Liver (tissue), 9 donors: Measurements from ENCODE around the gene SGPL1. TPM values are rescaled to one million over a fixed set of nuclear protein-coding genes. Genes with fewer than 3 reads are reported as not detected.

Experiments used
- DNase-seq: peaks from one replicate; pipeline ENCODE4 v3.0.0-alpha.2; 2017; ENCODE audit warnings: low spot score
- H3K27ac ChIP-seq, 2 donors: one replicate each; pipeline ENCODE4 v1.7.0; 2013; ENCODE audit warnings: inconsistent platforms in 2 of 2, low read length in 2 of 2, control low read depth in 1 of 2, low read depth in 1 of 2, mild to moderate bottlenecking in 1 of 2
- H3K27me3 ChIP-seq, 4 donors: one replicate each; pipeline versions ENCODE4 v1.6.1 to v1.7.0; 2013; ENCODE audit warnings: low read length in 3 of 4, inconsistent platforms in 1 of 4, mild to moderate bottlenecking in 1 of 4, moderate library complexity in 1 of 4; ENCODE audit not compliant: control insufficient read depth in 4 of 4, insufficient read depth in 4 of 4
- H3K36me3 ChIP-seq, 4 donors: one replicate each; pipeline versions ENCODE4 v1.6.1 to v1.7.0; 2013; ENCODE audit warnings: low read length in 3 of 4, mild to moderate bottlenecking in 3 of 4, low read depth in 1 of 4, moderate library complexity in 1 of 4; ENCODE audit not compliant: control insufficient read depth in 4 of 4, insufficient read depth in 3 of 4
- H3K4me1 ChIP-seq, 4 donors: one replicate each; pipeline versions ENCODE4 v1.6.1 to v1.7.0; 2013; ENCODE audit warnings: low read length in 3 of 4, mild to moderate bottlenecking in 3 of 4, moderate library complexity in 1 of 4; ENCODE audit not compliant: control insufficient read depth in 4 of 4, insufficient read depth in 4 of 4
- H3K4me3 ChIP-seq, 3 donors: one replicate each; pipeline versions ENCODE4 v1.6.1 to v1.7.0; 2013; ENCODE audit warnings: low read length in 3 of 3, control low read depth in 1 of 3, low read depth in 1 of 3, mild to moderate bottlenecking in 1 of 3
- H3K9ac ChIP-seq, 2 donors: one replicate each; pipeline ENCODE4 v1.7.0; 2013; ENCODE audit warnings: low read length in 2 of 2, mild to moderate bottlenecking in 2 of 2, moderate library complexity in 2 of 2, control low read depth in 1 of 2, low read depth in 1 of 2
- H3K9me3 ChIP-seq, 4 donors: one replicate each; pipeline versions ENCODE4 v1.6.1 to v1.7.0; 2013; ENCODE audit warnings: low read length in 3 of 4; ENCODE audit not compliant: control insufficient read depth in 4 of 4
- EGR1 ChIP-seq, 2 donors: IDR thresholded peaks; 2 replicates each; pipeline ENCODE4 v1.6.1; 2016 to 2018; ENCODE audit warnings: antibody characterized with exemption in 2 of 2, low read depth in 2 of 2
- FOXA1 ChIP-seq: IDR thresholded peaks from 2 replicates; pipeline ENCODE4 v1.6.1; 2016; ENCODE audit warnings: antibody characterized with exemption
- FOXA2 ChIP-seq: IDR thresholded peaks from 2 replicates; pipeline ENCODE4 v1.6.1; 2016; ENCODE audit warnings: antibody characterized with exemption
- GABPA ChIP-seq, 2 donors: IDR thresholded peaks in 1 of 2; conservative IDR thresholded peaks in 1 of 2; 2 replicates each; pipeline ENCODE4 v1.6.1; 2016; ENCODE audit warnings: antibody characterized with exemption in 2 of 2, mild to moderate bottlenecking in 1 of 2, moderate library complexity in 1 of 2
- HNF4A ChIP-seq, 2 donors: conservative IDR thresholded peaks; 2 replicates each; pipeline ENCODE4 v1.6.1; 2016; ENCODE audit warnings: antibody characterized with exemption in 2 of 2, mild to moderate bottlenecking in 2 of 2
- HNF4G ChIP-seq: IDR thresholded peaks from 2 replicates; pipeline ENCODE4 v1.6.1; 2016; ENCODE audit warnings: antibody characterized with exemption
- JUND ChIP-seq, 2 donors: IDR thresholded peaks; 2 replicates each; pipeline ENCODE4 v1.6.1; 2016; ENCODE audit warnings: antibody characterized with exemption in 2 of 2
- MAX ChIP-seq: IDR thresholded peaks from 2 replicates; pipeline ENCODE4 v1.6.1; 2016; ENCODE audit warnings: antibody characterized with exemption
- NR2F2 ChIP-seq: IDR thresholded peaks from 2 replicates; pipeline ENCODE4 v1.6.1; 2016; ENCODE audit warnings: antibody characterized with exemption
- RAD21 ChIP-seq, 2 donors: IDR thresholded peaks; 2 replicates each; pipeline ENCODE4 v1.6.1; 2016; ENCODE audit warnings: antibody characterized with exemption in 2 of 2, mild to moderate bottlenecking in 2 of 2
- RXRA ChIP-seq, 2 donors: IDR thresholded peaks; 2 replicates each; pipeline ENCODE4 v1.6.1; 2017 to 2018; ENCODE audit warnings: antibody characterized with exemption in 2 of 2, mild to moderate bottlenecking in 1 of 2
- SP1 ChIP-seq: IDR thresholded peaks from 2 replicates; pipeline ENCODE4 v1.6.1; 2018; ENCODE audit warnings: antibody characterized with exemption, mild to moderate bottlenecking
- TAF1 ChIP-seq: conservative IDR thresholded peaks from 2 replicates; pipeline ENCODE4 v1.6.1; 2016; ENCODE audit warnings: antibody characterized with exemption, mild to moderate bottlenecking
- YY1 ChIP-seq: IDR thresholded peaks from 2 replicates; pipeline ENCODE4 v1.6.1; 2016; ENCODE audit warnings: antibody characterized with exemption, mild to moderate bottlenecking
- ZBTB33 ChIP-seq: IDR thresholded peaks from 2 replicates; pipeline ENCODE4 v1.6.1; 2016; ENCODE audit warnings: antibody characterized with exemption
- WGBS: extraction: QIAGEN DNeasy Blood & Tissue Kit; methylation state at CpG from one replicate; pipeline ENCODE4 v1.1.7; 2013; 5-methylcytosine and 5-hydroxymethylcytosine counted together
- polyA plus RNA-seq, 2 donors: library from polyadenylated mRNA; stranded (reverse) in 1 of 2; unstranded in 1 of 2; fragments of 200-250 nt in 1 of 2; fragments of >200 nt in 1 of 2; fragmentation: Nextera tagmentation in 1 of 2; extraction: Ambion mirVana in 1 of 2; gene quantifications; one replicate each; pipeline versions ENCODE4 v1.2.1 to v1.2.3, GENCODE V29; 2013 to 2015
- total RNA-seq, 2 donors: library from RNA; depleted of rRNA; stranded (reverse); fragments of >200 nt; gene quantifications; one replicate each; pipeline ENCODE4 v1.2.3, GENCODE V29; 2014
- TF ChIP-seq, protein P1 (sequence below): IDR thresholded peaks from 2 replicates; pipeline ENCODE4 v1.6.1; 2016; ENCODE audit warnings: antibody characterized with exemption, mild to moderate bottlenecking
- TF ChIP-seq, protein P2 (sequence below): IDR thresholded peaks from 2 replicates; pipeline ENCODE4 v1.6.1; 2016; ENCODE audit warnings: antibody characterized with exemption
- TF ChIP-seq, protein P3 (sequence below): fragments of 150-350 bp; IDR thresholded peaks from 2 replicates; pipeline ENCODE4 v1.5.1; 2017; ENCODE audit warnings: improper control_type of control experiment, low read depth, low read length; ENCODE audit not compliant: missing input control
- donor health status: healthy.
- donor health status: healthy.
- donor health status: healthy.
- donor health status: healthy.
- donor health status: healthy.

The SGPL1 gene
- total and polyA plus RNA-seq, 4 donors = 11.8 to 37.1 (median 16.8) TPM

DNA sequence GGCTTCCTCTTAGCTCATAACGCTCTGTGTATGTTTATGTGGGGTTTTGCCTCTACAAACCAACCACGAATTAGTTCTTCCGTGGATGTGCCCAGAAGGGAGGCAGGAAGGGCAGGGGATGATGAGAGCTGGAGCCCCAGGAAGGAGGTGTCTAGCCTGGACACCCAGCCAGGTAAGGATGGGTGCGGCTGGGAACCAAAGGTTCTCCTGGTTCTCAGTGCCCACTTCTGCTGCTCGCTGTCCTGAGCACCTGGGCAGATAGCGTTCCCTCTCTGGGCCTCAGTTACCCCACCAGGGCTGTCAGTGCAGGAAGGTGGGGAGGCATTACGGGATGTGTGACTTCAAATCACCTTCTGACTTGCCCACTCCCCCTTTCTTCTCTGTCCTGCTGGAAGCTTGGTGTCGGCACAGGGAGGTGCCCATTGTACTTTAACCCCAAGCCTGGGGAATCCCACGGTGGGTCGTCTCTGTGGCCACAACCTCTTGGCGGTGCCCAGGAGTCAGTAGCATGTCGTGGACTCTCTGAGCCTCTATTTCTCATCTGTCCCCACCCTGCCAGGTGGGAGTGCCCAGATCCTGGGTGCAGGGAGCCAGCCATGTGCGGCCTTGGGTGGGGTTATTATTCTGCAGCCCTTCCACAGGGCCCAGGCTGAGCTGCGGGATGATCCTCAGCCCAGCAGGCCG is 91.3 kb downstream of the SGPL1 start:
- H3K4me3 ChIP-seq = no peak overlapping the region
- DNase-seq = no peak
- no peaks in the 10 kb centered on the region for H3K36me3 ChIP-seq
- no peaks in the 10 kb centered on the region for H3K27me3 ChIP-seq
- TF ChIP-seq HNF4A (conservative IDR thresholded peaks at IDR 0.05) (no peak), JUND (IDR thresholded peaks at IDR 0.05) (no peak), TAF1 (no peak), ZBTB33 (no peak), FOXA1 (no peak), RAD21 (IDR thresholded peaks at IDR 0.05) (no peak), HNF4G (no peak), YY1 (no peak), SP1 (no peak), GABPA (IDR thresholded peaks at IDR 0.05 in 1 of 2, conservative IDR thresholded peaks at IDR 0.05 in 1 of 2) (no peak), FOXA2 (no peak), MAX (no peak), NR2F2 (no peak), EGR1 (IDR thresholded peaks at IDR 0.05; ENCODE audit: low read depth in 2 of 2) (no peak), RXRA (IDR thresholded peaks at IDR 0.05) (no peak)
- TF ChIP-seq, protein P1, sequence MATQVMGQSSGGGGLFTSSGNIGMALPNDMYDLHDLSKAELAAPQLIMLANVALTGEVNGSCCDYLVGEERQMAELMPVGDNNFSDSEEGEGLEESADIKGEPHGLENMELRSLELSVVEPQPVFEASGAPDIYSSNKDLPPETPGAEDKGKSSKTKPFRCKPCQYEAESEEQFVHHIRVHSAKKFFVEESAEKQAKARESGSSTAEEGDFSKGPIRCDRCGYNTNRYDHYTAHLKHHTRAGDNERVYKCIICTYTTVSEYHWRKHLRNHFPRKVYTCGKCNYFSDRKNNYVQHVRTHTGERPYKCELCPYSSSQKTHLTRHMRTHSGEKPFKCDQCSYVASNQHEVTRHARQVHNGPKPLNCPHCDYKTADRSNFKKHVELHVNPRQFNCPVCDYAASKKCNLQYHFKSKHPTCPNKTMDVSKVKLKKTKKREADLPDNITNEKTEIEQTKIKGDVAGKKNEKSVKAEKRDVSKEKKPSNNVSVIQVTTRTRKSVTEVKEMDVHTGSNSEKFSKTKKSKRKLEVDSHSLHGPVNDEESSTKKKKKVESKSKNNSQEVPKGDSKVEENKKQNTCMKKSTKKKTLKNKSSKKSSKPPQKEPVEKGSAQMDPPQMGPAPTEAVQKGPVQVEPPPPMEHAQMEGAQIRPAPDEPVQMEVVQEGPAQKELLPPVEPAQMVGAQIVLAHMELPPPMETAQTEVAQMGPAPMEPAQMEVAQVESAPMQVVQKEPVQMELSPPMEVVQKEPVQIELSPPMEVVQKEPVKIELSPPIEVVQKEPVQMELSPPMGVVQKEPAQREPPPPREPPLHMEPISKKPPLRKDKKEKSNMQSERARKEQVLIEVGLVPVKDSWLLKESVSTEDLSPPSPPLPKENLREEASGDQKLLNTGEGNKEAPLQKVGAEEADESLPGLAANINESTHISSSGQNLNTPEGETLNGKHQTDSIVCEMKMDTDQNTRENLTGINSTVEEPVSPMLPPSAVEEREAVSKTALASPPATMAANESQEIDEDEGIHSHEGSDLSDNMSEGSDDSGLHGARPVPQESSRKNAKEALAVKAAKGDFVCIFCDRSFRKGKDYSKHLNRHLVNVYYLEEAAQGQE = no peak
- TF ChIP-seq, protein P2, sequence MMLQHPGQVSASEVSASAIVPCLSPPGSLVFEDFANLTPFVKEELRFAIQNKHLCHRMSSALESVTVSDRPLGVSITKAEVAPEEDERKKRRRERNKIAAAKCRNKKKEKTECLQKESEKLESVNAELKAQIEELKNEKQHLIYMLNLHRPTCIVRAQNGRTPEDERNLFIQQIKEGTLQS = no peak
- TF ChIP-seq, protein P3, sequence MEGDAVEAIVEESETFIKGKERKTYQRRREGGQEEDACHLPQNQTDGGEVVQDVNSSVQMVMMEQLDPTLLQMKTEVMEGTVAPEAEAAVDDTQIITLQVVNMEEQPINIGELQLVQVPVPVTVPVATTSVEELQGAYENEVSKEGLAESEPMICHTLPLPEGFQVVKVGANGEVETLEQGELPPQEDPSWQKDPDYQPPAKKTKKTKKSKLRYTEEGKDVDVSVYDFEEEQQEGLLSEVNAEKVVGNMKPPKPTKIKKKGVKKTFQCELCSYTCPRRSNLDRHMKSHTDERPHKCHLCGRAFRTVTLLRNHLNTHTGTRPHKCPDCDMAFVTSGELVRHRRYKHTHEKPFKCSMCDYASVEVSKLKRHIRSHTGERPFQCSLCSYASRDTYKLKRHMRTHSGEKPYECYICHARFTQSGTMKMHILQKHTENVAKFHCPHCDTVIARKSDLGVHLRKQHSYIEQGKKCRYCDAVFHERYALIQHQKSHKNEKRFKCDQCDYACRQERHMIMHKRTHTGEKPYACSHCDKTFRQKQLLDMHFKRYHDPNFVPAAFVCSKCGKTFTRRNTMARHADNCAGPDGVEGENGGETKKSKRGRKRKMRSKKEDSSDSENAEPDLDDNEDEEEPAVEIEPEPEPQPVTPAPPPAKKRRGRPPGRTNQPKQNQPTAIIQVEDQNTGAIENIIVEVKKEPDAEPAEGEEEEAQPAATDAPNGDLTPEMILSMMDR = no peak
- H3K4me1 ChIP-seq = peaks cover 0 to 3% (median 0%) of the 10 kb centered on the region in 4 donors
- no peak overlapping the region for H3K27ac ChIP-seq
- WGBS = 70% methylated on average over 15 of the region's 15 CpGs
- H3K9ac ChIP-seq = no peak overlapping the region
- no peaks in the 10 kb centered on the region for H3K9me3 ChIP-seq
